Measurements from ENCODE around the gene MBTPS1. TPM values are rescaled to one million over a fixed set of nuclear protein-coding genes. Genes with fewer than 3 reads are reported as not detected.

Gene MBTPS1
- polyA plus RNA-seq, 1 donor from 2014 or later: 52.2 TPM

DNA sequence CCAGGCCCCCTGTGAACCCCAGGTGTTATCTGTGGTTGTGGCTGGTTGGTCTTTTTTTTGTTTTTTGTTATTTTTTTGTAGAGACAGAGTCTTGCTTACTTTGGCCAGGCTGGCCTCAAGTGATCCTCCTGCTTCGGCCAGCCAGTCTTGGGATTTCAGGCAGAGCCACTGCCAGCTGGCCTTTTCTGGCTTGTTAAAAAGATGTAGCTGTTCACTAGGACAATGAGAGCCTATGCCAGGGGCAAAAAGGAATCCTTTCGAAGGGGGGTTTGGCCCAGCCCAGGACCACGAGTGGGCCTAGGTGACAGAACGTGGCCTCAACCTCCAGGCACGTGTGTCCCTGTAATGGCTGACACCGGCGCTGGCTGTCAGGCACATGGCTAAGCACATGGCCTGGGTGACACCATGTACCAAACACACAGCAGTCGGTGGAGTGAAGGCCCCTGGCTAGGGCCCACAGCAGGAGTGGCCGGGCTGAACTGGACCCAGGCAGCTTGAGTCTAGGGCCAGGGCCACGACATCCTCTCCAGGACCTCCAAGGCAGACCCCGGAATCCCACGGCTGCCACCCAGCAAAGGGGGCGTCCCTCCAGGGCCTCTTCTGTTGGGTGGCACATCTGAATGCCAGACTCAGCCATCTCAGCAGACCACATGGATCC, 67.2 kb downstream of the MBTPS1 start:
- peaks cover 12% of the 10 kb centered on the region for H3K36me3 Mint-ChIP-seq
- no peaks in the 10 kb centered on the region for H3K4me1 Mint-ChIP-seq
- H3K27ac Mint-ChIP-seq: no peak overlapping the region
- H3K27me3 Mint-ChIP-seq: peaks cover under 1% of the 10 kb centered on the region
- no peaks in the 10 kb centered on the region for H3K9me3 Mint-ChIP-seq
- no peak overlapping the region for H3K4me3 Mint-ChIP-seq

DNA sequence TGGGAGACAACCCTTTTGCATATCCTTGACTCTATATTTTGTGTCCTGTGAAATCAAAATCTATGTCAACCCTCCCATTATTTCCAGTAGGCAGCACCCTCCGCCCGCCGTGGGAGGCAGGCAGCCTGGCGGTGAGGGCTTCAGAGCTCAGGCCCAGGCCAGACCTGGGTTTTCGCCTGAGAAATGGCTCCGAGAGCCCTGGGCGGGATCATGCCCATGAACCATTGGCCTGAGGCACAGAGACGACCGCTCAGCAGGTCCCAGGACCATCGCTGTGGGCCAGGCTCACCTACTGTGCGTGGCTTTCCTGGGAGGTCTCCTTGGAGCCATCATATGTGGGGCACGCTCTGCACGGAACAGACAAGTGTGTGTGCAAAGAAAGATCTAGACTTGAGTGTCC, 67.9 kb downstream of the MBTPS1 start:
- H3K27me3 Mint-ChIP-seq: peaks cover 5% of the 10 kb centered on the region
- no peaks in the 10 kb centered on the region for H3K9me3 Mint-ChIP-seq
- H3K4me1 Mint-ChIP-seq: no peaks in the 10 kb centered on the region
- H3K4me3 Mint-ChIP-seq: no peak overlapping the region
- H3K36me3 Mint-ChIP-seq: peaks cover 11% of the 10 kb centered on the region
- peak overlapping the region in 1 of 3 donors; percentile 47 for H3K27ac Mint-ChIP-seq

DNA sequence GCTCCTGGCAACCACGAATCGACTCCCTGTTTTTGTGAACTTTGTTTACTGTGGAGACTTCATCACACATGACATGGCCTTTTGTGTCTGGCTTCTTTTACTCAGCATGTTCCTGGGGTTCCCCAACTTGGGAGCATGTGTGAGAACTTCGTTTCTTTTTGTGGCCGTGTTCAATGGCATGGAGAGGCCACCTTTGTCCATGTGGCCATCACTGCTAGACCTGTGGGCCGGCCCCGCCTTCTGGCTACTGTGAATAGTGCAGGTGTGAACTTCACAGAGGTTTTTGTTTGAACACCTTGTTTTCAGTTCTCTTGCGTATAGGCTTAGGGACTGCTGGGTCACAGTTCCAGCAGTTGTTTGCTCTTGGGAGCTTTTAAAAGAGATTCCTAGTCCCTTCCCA, 68.5 kb downstream of the MBTPS1 start:
- no peak overlapping the region for H3K27ac Mint-ChIP-seq
- H3K27me3 Mint-ChIP-seq: peaks cover 11% of the 10 kb centered on the region
- H3K9me3 Mint-ChIP-seq: no peaks in the 10 kb centered on the region
- no peaks in the 10 kb centered on the region for H3K4me1 Mint-ChIP-seq
- H3K4me3 Mint-ChIP-seq: no peak overlapping the region
- peaks cover 11% of the 10 kb centered on the region for H3K36me3 Mint-ChIP-seq

GRCh38 chr16:84047626-84048025, 69.1 kb downstream of the MBTPS1 start:
- Mint-ChIP-seq H3K36me3 (peaks cover 9% of the 10 kb centered on the region), H3K4me1 (no peaks in the 10 kb centered on the region), H3K27ac (no peak overlapping the region), H3K27me3 (peaks cover 12% of the 10 kb centered on the region), H3K4me3 (no peak overlapping the region), H3K9me3 (no peaks in the 10 kb centered on the region)

- Mint-ChIP-seq H3K36me3 (peaks cover 7% of the 10 kb centered on the region), H3K4me3 (no peak overlapping the region), H3K27me3 (peaks cover 12% of the 10 kb centered on the region), H3K9me3 (no peaks in the 10 kb centered on the region), H3K27ac (peak overlapping the region in 1 of 3 donors; percentile 67), H3K4me1 (no peaks in the 10 kb centered on the region)
Observed at GRCh38 chr16:84047206-84047605, 69.5 kb downstream of the MBTPS1 start.

DNA sequence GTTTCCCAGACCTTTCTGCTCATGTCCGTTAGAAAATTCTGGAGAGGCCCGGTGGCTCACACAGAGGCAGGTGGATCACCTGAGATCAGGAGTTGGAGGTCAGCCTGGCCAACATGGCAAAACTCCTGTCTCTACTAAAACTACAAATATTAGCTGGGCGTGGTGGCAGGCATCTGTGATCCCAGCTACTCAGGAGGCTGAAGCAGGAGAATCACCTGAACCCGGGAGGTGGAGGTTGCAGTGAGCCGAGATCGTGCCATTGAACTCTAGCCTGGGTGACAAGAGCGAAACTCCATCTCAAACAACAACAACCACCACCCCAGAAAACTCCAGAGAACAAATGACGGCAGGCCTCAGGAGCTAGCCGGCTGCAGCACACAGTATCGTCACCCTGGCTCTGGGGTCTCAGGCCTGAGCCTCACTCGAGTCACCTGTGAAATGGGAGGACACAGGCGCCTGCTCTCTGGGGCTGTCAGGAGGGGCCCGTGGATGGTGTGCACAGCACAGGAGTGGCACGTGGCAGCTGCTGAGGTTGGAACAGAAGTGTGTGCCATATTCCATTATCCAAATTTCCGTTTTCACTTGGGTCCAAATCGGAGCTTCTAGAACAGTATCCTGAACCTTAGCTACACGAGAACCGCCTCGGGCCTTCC, 70.8 kb downstream of the MBTPS1 start:
- Mint-ChIP-seq H3K36me3 (peaks cover 7% of the 10 kb centered on the region), H3K4me3 (no peak overlapping the region), H3K9me3 (peaks cover 0 to 2% (median 0%) of the 10 kb centered on the region in 3 donors), H3K27ac (no peak overlapping the region), H3K4me1 (no peaks in the 10 kb centered on the region), H3K27me3 (peaks cover 12% of the 10 kb centered on the region)

DNA sequence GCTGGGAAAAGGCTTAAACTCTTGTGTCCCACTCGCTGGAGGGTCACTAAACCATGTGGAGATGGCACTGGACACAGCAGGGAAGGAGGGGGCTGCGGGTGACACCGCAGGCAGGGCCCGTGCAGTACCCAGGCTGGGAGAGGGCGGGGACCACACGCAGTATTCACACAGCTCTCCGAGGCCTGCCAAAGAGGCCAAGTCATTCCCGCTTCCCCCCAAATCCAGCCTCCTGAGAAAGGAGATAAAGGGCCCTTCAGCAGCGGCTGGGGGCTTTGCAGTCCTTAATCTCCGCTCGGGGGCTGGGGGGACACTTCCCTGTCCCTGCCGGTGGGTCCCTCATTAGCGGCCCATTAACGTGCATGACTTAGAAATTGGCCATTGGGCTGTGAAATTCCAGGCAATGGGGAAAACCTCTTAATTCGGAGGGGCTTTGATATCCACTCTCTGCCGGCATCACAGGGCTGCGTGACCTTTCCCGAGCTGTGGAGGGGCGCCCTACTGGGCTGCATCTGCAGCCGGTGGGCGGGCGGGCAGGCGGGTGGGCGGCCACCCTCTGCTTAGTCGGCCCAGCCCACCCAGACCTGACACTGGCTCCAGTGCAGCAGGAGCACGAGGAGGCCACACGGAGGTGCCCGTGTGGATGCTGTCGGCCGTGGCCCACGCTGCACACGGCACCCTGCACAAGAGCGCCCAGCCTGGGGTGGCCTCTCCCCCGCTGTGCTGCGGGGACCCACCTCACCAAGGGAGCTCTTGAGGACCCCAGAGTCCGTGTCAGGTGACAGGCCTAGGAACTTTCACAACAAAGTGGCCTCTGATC, 71.5 kb downstream of the MBTPS1 start:
- Mint-ChIP-seq H3K27ac (peak overlapping the region in 1 of 3 donors; percentile 64), H3K4me1 (no peaks in the 10 kb centered on the region), H3K9me3 (peaks cover 0 to 2% (median 0%) of the 10 kb centered on the region in 3 donors), H3K36me3 (peaks cover 7% of the 10 kb centered on the region), H3K4me3 (no peak overlapping the region), H3K27me3 (peaks cover 12% of the 10 kb centered on the region)

DNA sequence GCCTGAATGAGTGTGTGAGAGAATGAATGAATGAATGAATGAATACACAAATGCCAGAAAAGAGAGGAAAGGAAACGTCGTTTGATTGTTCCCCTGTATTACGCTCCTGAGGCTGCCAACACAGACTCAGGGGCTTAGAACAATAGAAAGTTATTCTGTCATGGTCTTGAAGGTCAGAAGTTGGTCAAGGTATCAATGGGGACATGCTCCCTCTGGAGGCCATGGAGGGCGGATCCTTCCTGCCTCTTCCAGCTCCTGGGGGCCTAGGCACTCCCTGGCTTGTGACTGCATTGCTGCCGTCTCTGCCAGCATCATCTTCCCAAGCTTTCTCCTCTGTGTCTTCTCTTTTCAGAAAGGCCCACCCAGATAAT, 72.6 kb downstream of the MBTPS1 start:
- no peak overlapping the region for H3K27ac Mint-ChIP-seq
- H3K4me3 Mint-ChIP-seq: peak overlapping the region in 1 of 4 donors; percentile 65
- H3K9me3 Mint-ChIP-seq: peaks cover 0 to 2% (median 0%) of the 10 kb centered on the region in 3 donors
- H3K4me1 Mint-ChIP-seq: no peaks in the 10 kb centered on the region
- H3K27me3 Mint-ChIP-seq: peaks cover 12% of the 10 kb centered on the region
- H3K36me3 Mint-ChIP-seq: peaks cover 7% of the 10 kb centered on the region

DNA sequence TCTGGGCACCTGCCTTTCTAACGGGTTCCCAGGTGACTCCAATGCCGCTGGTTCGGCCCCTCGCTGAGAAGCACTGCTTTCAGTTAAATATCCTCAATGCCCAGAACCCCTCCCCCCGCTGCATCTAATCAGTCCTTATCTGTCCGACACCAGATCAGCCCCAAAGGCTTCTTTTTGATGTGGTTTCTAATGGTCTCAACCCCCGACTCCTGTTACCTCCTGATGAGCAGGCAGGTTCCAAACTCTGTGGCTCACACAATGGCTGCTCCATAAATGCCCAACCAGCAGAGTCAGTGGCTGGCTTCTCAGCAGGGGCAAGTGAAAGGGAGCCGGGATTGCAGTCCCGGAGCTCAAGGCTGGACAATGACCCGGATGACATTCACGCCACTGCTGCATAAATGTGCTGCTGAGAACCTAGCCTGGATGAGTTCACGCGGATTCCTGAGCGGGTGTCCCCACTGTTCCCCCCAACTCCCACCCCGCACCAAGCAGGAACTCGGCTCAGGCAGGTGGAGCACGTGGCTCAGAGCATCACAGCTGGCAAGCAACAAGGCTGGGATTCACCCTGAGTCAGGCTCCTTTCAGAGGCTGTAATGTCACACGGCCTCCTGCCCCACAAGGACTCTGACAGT, 73.1 kb downstream of the MBTPS1 start:
- H3K36me3 Mint-ChIP-seq: peaks cover 5% of the 10 kb centered on the region
- H3K4me1 Mint-ChIP-seq: no peaks in the 10 kb centered on the region
- no peak overlapping the region for H3K27ac Mint-ChIP-seq
- no peak overlapping the region for H3K4me3 Mint-ChIP-seq
- H3K9me3 Mint-ChIP-seq: peaks cover 0 to 2% (median 0%) of the 10 kb centered on the region in 3 donors
- peaks cover 14% of the 10 kb centered on the region for H3K27me3 Mint-ChIP-seq

GRCh38 chr16:84042879-84043485, 73.8 kb downstream of the MBTPS1 start:
- no peak overlapping the region for H3K27ac Mint-ChIP-seq
- H3K9me3 Mint-ChIP-seq: peaks cover 0 to 2% (median 0%) of the 10 kb centered on the region in 3 donors
- peaks cover 3% of the 10 kb centered on the region for H3K36me3 Mint-ChIP-seq
- no peak overlapping the region for H3K4me3 Mint-ChIP-seq
- H3K4me1 Mint-ChIP-seq: no peaks in the 10 kb centered on the region
- H3K27me3 Mint-ChIP-seq: peaks cover 14% of the 10 kb centered on the region

DNA sequence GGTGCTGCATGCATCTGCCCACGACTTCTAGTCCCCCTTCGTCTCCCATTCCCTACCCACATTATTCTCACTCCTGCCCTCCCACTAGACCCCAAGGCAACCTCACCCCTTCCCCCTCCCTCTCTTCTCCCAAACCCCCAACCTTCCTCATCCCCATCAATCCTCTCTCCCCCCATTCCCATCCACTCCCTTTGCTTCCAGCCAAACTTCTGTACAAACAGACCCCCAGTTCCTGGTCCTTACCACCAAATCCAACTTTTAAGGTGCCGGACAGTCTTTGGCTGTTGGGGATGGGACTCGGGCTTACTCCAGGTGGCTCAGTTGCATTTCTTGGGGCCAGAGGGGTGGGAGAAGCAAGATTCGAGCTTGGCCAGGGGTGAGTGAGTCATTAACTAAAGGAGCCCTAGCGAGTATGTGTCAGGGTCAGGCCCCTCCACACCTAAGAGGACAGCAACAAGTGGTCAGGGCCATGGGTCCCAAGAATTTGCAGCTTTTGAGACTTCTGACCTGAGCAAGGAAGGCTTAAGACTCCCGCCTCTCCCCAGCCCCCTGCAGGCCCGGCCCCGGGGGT, 74.3 kb downstream of the MBTPS1 start, which contains the start of gene SLC38A8:
Gene SLC38A8, minus strand, starts transcription at position 488 of the 571 bp plus-strand sequence. CDS start 638 bp downstream, outside the sequence.
- no peak within 1 kb of the TSS for H3K27ac Mint-ChIP-seq
- H3K4me1 Mint-ChIP-seq: no peaks in the 10 kb centered on the region
- peaks cover 14% of the 10 kb centered on the region for H3K27me3 Mint-ChIP-seq

GRCh38 chr16:84041881-84042280, 74.9 kb downstream of the MBTPS1 start:
- no peak overlapping the region for H3K4me3 Mint-ChIP-seq
- H3K9me3 Mint-ChIP-seq: peaks cover 0 to 2% (median 0%) of the 10 kb centered on the region in 3 donors
- H3K27me3 Mint-ChIP-seq: peaks cover 14% of the 10 kb centered on the region
- H3K36me3 Mint-ChIP-seq: no peaks in the 10 kb centered on the region
- no peak overlapping the region for H3K27ac Mint-ChIP-seq
- H3K4me1 Mint-ChIP-seq: no peaks in the 10 kb centered on the region

More for the DNA sequence above, 74.3 kb downstream of the MBTPS1 start, which contains the start of gene SLC38A8:
- Mint-ChIP-seq H3K36me3 (no peaks in the 10 kb centered on the region), H3K4me3 (peak within 1 kb of the TSS in 1 of 4 donors; percentile 9), H3K9me3 (peaks cover 0 to 2% (median 0%) of the 10 kb centered on the region in 3 donors)

- H3K27ac Mint-ChIP-seq: no peak overlapping the region
- no peaks in the 10 kb centered on the region for H3K4me1 Mint-ChIP-seq
- H3K4me3 Mint-ChIP-seq: no peak overlapping the region
- no peaks in the 10 kb centered on the region for H3K36me3 Mint-ChIP-seq
- peaks cover 0 to 4% (median 2%) of the 10 kb centered on the region in 3 donors for H3K9me3 Mint-ChIP-seq
- peaks cover 14% of the 10 kb centered on the region for H3K27me3 Mint-ChIP-seq
Observed at GRCh38 chr16:84040823-84041820, 75.6 kb downstream of the MBTPS1 start.
